SK-N-SH (cell line): ENCODE results near the gene TCF25. TPM values are rescaled to one million over a fixed set of nuclear protein-coding genes. Genes with fewer than 3 reads are reported as not detected.
"Not testable (repeated sequence)": the region's sequence is repeated elsewhere in the genome, so short reads cannot be mapped to it uniquely, and the experiment has no call there.

Source experiments
- CTCF ChIA-PET: fragments of 300-600, 350-600 bp; formaldehyde crosslinking; extraction: SDS; loops from one replicate; lab custom pipeline; 2021; lab: Yijun Ruan, JAX
- POLR2A ChIA-PET: fragments of 350-600 bp; sonication (Branson Sonifier 250); formaldehyde crosslinking; extraction: SDS; loops from one replicate; lab custom pipeline; 2020; ENCODE audit warnings: antibody characterized with exemption, inconsistent platforms; lab: Yijun Ruan, JAX
- DNase-seq: peaks from one replicate; pipeline ENCODE4 v3.0.0; 2012
- H2AFZ ChIP-seq: fragments of 200-600 bp; sonication (generic); 2 replicates; pipeline ENCODE4 v1.8.1; 2016; ENCODE audit warnings: antibody characterized with exemption, mild to moderate bottlenecking, low read depth
- H3F3A ChIP-seq: fragments of 200-600 bp; sonication (generic); replicated peaks from 2 replicates; pipeline ENCODE3; 2016; ENCODE audit warnings: antibody characterized with exemption, mild to moderate bottlenecking; ENCODE audit not compliant: insufficient read depth
- H3K27ac ChIP-seq, 2 experiments: fragments of 200-500 bp in 1 of 2; fragments of 200-600 bp in 1 of 2; sonication (Bioruptor generic) in 1 of 2; sonication (generic), shearing (Covaris generic) in 1 of 2; 2 replicates each; pipeline versions ENCODE4 v1.5.1 to v1.6.1; 2014 to 2016; ENCODE audit warnings: low read depth in 2 of 2, inconsistent platforms in 1 of 2, low read length in 1 of 2, mild to moderate bottlenecking in 1 of 2, mixed read lengths in 1 of 2
- H3K27me3 ChIP-seq: fragments of 200-600 bp; sonication (generic), shearing (Covaris generic); 2 replicates; pipeline ENCODE4 v1.6.1; 2016; ENCODE audit warnings: mixed run types; ENCODE audit not compliant: insufficient read depth
- H3K36me3 ChIP-seq, 2 experiments: fragments of 200-500 bp in 1 of 2; fragments of 200-600 bp in 1 of 2; sonication (Bioruptor generic) in 1 of 2; sonication (generic) in 1 of 2; replicated peaks in 1 of 2; 2 replicates each; pipeline versions ENCODE3 to v1.5.1; 2014 to 2016; ENCODE audit warnings: low read length in 1 of 2, mild to moderate bottlenecking in 1 of 2; ENCODE audit not compliant: insufficient read depth in 2 of 2, control insufficient read depth in 1 of 2
- H3K4me1 ChIP-seq, 2 experiments: fragments of 200-500 bp in 1 of 2; fragments of 200-600 bp in 1 of 2; sonication (Bioruptor generic) in 1 of 2; sonication (generic), shearing (Covaris generic) in 1 of 2; 2 replicates each; pipeline versions ENCODE4 v1.5.1 to v1.6.1; 2014 to 2016; ENCODE audit warnings: low read depth in 1 of 2, low read length in 1 of 2, mixed run types in 1 of 2; ENCODE audit not compliant: insufficient read depth in 2 of 2, control insufficient read depth in 1 of 2
- H3K4me2 ChIP-seq: fragments of 200-600 bp; sonication (generic), shearing (Covaris generic); 2 replicates; pipeline ENCODE4 v1.6.1; 2017; ENCODE audit warnings: mixed run types
- H3K4me3 ChIP-seq, 2 experiments: fragments of 200-500 bp in 1 of 2; fragments of 200-600 bp in 1 of 2; sonication (Bioruptor generic) in 1 of 2; sonication (generic), shearing (Covaris generic) in 1 of 2; 2 replicates each; pipeline versions ENCODE4 v1.5.1 to v1.8.1; 2014 to 2016; ENCODE audit warnings: low read depth in 2 of 2, inconsistent platforms in 1 of 2, low read length in 1 of 2, mild to moderate bottlenecking in 1 of 2, mixed read lengths in 1 of 2, moderate library complexity in 1 of 2
- H3K79me2 ChIP-seq: fragments of 200-600 bp; sonication (generic); 2 replicates; pipeline ENCODE4 v1.8.1; 2017; ENCODE audit warnings: mild to moderate bottlenecking; ENCODE audit not compliant: insufficient read depth
- H3K9ac ChIP-seq: fragments of 200-600 bp; sonication (generic); 2 replicates; pipeline ENCODE4 v1.6.1; 2017; ENCODE audit warnings: mixed run types
- H3K9me2 ChIP-seq: fragments of 200-600 bp; sonication (generic); 2 replicates; pipeline ENCODE4 v1.6.1; 2017; ENCODE audit warnings: mixed run types
- H3K9me3 ChIP-seq: fragments of 200-600 bp; sonication (generic); 2 replicates; pipeline ENCODE4 v1.6.1; 2017; ENCODE audit warnings: mixed run types, mild to moderate bottlenecking, moderate library complexity
- H4K20me1 ChIP-seq: fragments of 200-600 bp; sonication (generic); 2 replicates; pipeline ENCODE4 v1.6.1; 2017; ENCODE audit warnings: mild to moderate bottlenecking, mixed run types; ENCODE audit not compliant: insufficient read depth
- CHD2 ChIP-seq: fragments of 150-350 bp; IDR thresholded peaks from 2 replicates; pipeline ENCODE4 v1.6.1; 2018; ENCODE audit warnings: low read length; ENCODE audit not compliant: partially characterized antibody
- ELF1 ChIP-seq: IDR thresholded peaks from 2 replicates; pipeline ENCODE4 v1.4.0; 2012
- FOXM1 ChIP-seq: IDR thresholded peaks from 2 replicates; pipeline ENCODE4 v1.4.0; 2012; ENCODE audit warnings: low read depth, mild to moderate bottlenecking
- MXI1 ChIP-seq: IDR thresholded peaks from 2 replicates; pipeline ENCODE4 v1.6.1; 2012; ENCODE audit warnings: mild to moderate bottlenecking, low read depth, low read length, improper control_type of control experiment
- SIN3A ChIP-seq: IDR thresholded peaks from 2 replicates; pipeline ENCODE4 v1.6.1; 2012; ENCODE audit warnings: low read depth, mild to moderate bottlenecking, low read length, moderate library complexity, borderline replicate concordance
- TEAD4 ChIP-seq: IDR thresholded peaks from 2 replicates; pipeline ENCODE4 v1.4.0; 2012; ENCODE audit warnings: mild to moderate bottlenecking, borderline replicate concordance; ENCODE audit not compliant: insufficient read depth
- WGBS: methylation state at CpG from one replicate; pipeline ENCODE4 v1.1.6; 2017; ENCODE audit warnings: low lambda C conversion rate; 5-methylcytosine and 5-hydroxymethylcytosine counted together
- polyA plus RNA-seq, 3 experiments: library from polyadenylated mRNA; depleted of rRNA; stranded (reverse); fragments of >200 nt; gene quantifications; 2 replicates each; pipeline ENCODE4 v1.2.3, GENCODE V29; 2012
- TF ChIP-seq, protein P1 (sequence below): IDR thresholded peaks from 2 replicates; pipeline ENCODE4 v1.4.0; 2012; ENCODE audit warnings: low read depth, borderline replicate concordance

The TCF25 gene
- polyA plus RNA-seq, 1 of the 3 experiments (the other 2 are of a cell fraction) = 208 TPM

GRCh38 chr16:89934611-89935553 lies 61.5 kb downstream of the TCF25 start:
- H4K20me1 ChIP-seq = peaks cover 62% of the 10 kb centered on the region
- H3F3A ChIP-seq = peaks cover 22% of the 10 kb centered on the region
- peak overlapping the region in 1 of 2 experiments; percentile 12; a peak in 1 of 4 replicates for H3K27ac ChIP-seq
- peaks cover 28% of the 10 kb centered on the region for H3K79me2 ChIP-seq
- no peaks in the 10 kb centered on the region for H3K9me3 ChIP-seq
- TF ChIP-seq FOXM1 = no peak
- TF ChIP-seq ELF1 = no peak
- TF ChIP-seq SIN3A = no peak
- no peak for TF ChIP-seq CHD2
- no peaks in the 10 kb centered on the region for H3K9me2 ChIP-seq
- H3K4me3 ChIP-seq = peak overlapping the region in 1 of 2 experiments; percentile 22; a peak in 1 of 4 replicates
- no peaks in the 10 kb centered on the region for H3K4me1 ChIP-seq
- POLR2A ChIA-PET = interaction anchor here (2.5 kb wide), 1 partner anchor 10 kb away, joined by 11 read pairs; no protein-coding TSS in a partner anchor
- no peaks in the 10 kb centered on the region for H3K27me3 ChIP-seq
- no peak for DNase-seq
- CTCF ChIA-PET = interaction anchor here (1.0 kb wide), 1 partner anchor 14 kb away, joined by 3 read pairs; the partner anchor contains the start of gene DEF8
- H3K9ac ChIP-seq = no peak overlapping the region
- H3K4me2 ChIP-seq = no peak overlapping the region
- 96% methylated on average over 50 of the region's 61 CpGs for WGBS
- peaks cover 45 to 55% of the 10 kb centered on the region in 2 experiments for H3K36me3 ChIP-seq
- H2AFZ ChIP-seq = no peak overlapping the region

- H3K27ac ChIP-seq = peak overlapping the region in 1 of 2 experiments; percentile 71; a peak in 1 of 4 replicates
- CTCF ChIA-PET = interaction anchor here (1.0 kb wide), 1 partner anchor 13 kb away, joined by 3 read pairs; the partner anchor contains the start of gene DEF8
- H3K4me3 ChIP-seq = peak overlapping the region in 1 of 2 experiments; percentile 33; a peak in 1 of 4 replicates
- H3K9me2 ChIP-seq, H3K4me2 ChIP-seq, H3K9me3 ChIP-seq, DNase-seq, H3K27me3 ChIP-seq, H3K4me1 ChIP-seq, H3K9ac ChIP-seq, H2AFZ ChIP-seq: not testable (repeated sequence)
- peaks cover 21% of the 10 kb centered on the region; the same call in 1 of the 2 replicates for H3K79me2 ChIP-seq
- POLR2A ChIA-PET = interaction anchor here (2.5 kb wide), 1 partner anchor 11 kb away, joined by 11 read pairs; no protein-coding TSS in a partner anchor
- H3K36me3 ChIP-seq = peaks cover 38 to 55% of the 10 kb centered on the region in 2 experiments
- H3F3A ChIP-seq = peaks cover 22% of the 10 kb centered on the region
- peaks cover 55% of the 10 kb centered on the region for H4K20me1 ChIP-seq
- 97% methylated on average over 27 of the region's 27 CpGs for WGBS
Observed at GRCh38 chr16:89935620-89936019, 62.2 kb downstream of the TCF25 start.

DNA sequence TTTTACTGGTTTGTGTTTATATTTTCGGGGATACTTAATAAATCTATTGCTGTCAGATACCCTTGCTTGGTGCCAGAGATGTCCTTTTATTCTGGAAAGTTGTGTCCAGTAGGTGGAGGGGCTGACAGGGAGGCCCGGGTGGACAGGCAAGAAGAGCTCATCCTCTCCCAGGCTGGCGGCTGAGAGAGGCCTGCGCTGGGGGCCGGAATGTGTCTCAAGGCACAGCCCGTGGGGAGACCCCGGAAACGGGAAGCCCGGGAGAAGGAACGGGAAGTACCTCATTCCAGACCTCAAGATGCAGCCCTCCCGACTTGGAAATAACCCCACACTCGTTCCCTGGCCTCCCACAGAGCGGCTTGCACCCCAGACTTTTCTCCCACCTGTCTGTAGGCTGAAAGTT lies 62.6 kb downstream of the TCF25 start:
- Histone ChIP-seq H4K20me1 (peaks cover 51% of the 10 kb centered on the region), H3F3A (peaks cover 22% of the 10 kb centered on the region), H3K27ac (no peak overlapping the region; a peak in 1 of 4 replicates), H3K36me3 (peaks cover 34 to 54% of the 10 kb centered on the region in 2 experiments), H3K9ac (no peak overlapping the region), H3K4me2 (no peak overlapping the region), H3K4me1 (no peaks in the 10 kb centered on the region), H3K4me3 (0 out of 4 replicates have a peak overlapping the region, but pooled peaks of 1 of the 2 experiments have one; percentile 33), H3K27me3 (no peaks in the 10 kb centered on the region), H3K79me2 (peaks cover 16% of the 10 kb centered on the region; the same call in 1 of the 2 replicates), H3K9me3 (no peaks in the 10 kb centered on the region), H2AFZ (no peak overlapping the region), H3K9me2 (no peaks in the 10 kb centered on the region)
- WGBS = 82% methylated on average over 11 of the region's 13 CpGs
- ChIA-PET CTCF (interaction anchor here (1.0 kb wide), 1 partner anchor 13 kb away, joined by 3 read pairs; the partner anchor contains the start of gene DEF8), POLR2A (interaction anchor here (2.5 kb wide), 1 partner anchor 11 kb away, joined by 11 read pairs; no protein-coding TSS in a partner anchor)
- TF ChIP-seq, protein P1, sequence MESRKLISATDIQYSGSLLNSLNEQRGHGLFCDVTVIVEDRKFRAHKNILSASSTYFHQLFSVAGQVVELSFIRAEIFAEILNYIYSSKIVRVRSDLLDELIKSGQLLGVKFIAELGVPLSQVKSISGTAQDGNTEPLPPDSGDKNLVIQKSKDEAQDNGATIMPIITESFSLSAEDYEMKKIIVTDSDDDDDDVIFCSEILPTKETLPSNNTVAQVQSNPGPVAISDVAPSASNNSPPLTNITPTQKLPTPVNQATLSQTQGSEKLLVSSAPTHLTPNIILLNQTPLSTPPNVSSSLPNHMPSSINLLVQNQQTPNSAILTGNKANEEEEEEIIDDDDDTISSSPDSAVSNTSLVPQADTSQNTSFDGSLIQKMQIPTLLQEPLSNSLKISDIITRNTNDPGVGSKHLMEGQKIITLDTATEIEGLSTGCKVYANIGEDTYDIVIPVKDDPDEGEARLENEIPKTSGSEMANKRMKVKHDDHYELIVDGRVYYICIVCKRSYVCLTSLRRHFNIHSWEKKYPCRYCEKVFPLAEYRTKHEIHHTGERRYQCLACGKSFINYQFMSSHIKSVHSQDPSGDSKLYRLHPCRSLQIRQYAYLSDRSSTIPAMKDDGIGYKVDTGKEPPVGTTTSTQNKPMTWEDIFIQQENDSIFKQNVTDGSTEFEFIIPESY = no peak
- TF ChIP-seq TEAD4 (no peak), MXI1 (no peak)
- no peak for DNase-seq
